ENCODE measurements around the gene ERGIC1. TPM values are rescaled to one million over a fixed set of nuclear protein-coding genes. Genes with fewer than 3 reads are reported as not detected.
"Not testable (repeated sequence)": the region's sequence is repeated elsewhere in the genome, so short reads cannot be mapped to it uniquely, and the experiment has no call there.

Gene ERGIC1
- total RNA-seq, 2 experiments from 2014 or later: 59.5 to 63.2 TPM

DNA sequence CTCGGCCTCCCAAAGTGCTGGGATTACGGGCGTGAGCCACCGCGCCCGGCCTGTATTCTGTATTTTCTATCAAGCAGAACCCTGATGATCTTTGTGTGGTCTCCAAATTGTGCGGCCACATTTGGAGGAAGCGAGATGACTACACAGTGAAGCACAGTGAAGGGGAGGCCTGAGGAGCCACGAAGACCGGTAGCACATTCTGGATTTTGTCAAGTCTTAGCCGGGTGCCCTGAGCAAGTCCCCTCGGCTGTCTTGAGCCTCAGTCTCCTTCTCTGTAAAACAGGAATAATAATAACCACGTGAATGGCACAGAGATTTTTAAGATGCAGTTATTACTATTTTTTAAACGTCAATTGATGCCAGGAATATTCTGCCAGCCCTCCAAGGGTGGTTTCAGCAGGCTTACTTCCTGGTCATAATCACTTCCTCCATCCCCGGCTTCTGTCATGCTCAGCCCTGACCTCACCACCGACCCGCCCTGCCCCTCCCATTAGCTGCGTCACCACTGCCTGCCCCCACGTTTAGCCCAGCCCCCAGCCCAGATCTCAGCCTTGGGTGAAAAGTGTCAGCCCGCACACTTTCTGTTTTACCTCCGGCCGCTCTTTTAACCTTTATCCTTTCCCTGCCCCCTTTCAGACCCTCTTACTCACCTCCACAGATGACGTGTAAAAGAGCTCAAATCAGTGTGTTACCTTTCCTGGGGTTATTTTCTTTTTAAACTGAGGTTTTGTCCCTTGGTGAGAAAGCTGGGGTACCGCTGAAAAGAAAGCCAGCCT is 27.0 kb upstream of the ERGIC1 start:
- POLR2A ChIA-PET: interaction anchor here (0.8 to 1.6 kb wide), 10 partner anchors 9 to 153 kb away, joined by 3 to 21 read pairs (median 6); partner anchors contain the start of gene DUSP1
- Mint-ChIP-seq H3K4me1 (peaks cover 12% of the 10 kb centered on the region), H3K4me3 (peak overlapping the region; percentile 73)

GRCh38 chr5:172807766-172808311 is 26.2 kb upstream of the ERGIC1 start:
- peaks cover 12% of the 10 kb centered on the region for H3K4me1 Mint-ChIP-seq
- H3K27me3 Mint-ChIP-seq: no peaks in the 10 kb centered on the region
- DNase-seq (no peak), ATAC-seq (ENCODE audit: low read depth) (no peak)
- H3K4me3 Mint-ChIP-seq: peak overlapping the region; percentile 73
- peak overlapping the region; percentile 84 for H3K27ac Mint-ChIP-seq
- no peaks in the 10 kb centered on the region for H3K9me3 Mint-ChIP-seq
- POLR2A ChIA-PET: interaction anchor here (0.8 to 1.6 kb wide), 10 partner anchors 10 to 152 kb away, joined by 3 to 21 read pairs (median 6); partner anchors contain the start of gene DUSP1
- no peaks in the 10 kb centered on the region for H3K36me3 Mint-ChIP-seq

More for the DNA sequence above, 27.0 kb upstream of the ERGIC1 start:
- Mint-ChIP-seq H3K36me3 (no peaks in the 10 kb centered on the region), H3K27me3 (no peaks in the 10 kb centered on the region), H3K9me3 (no peaks in the 10 kb centered on the region), H3K27ac (peak overlapping the region; percentile 84)
- DNase-seq (peak; percentile 81), ATAC-seq (ENCODE audit: low read depth) (peak; percentile 98)

GRCh38 chr5:172809774-172810173 is 24.3 kb upstream of the ERGIC1 start:
- Mint-ChIP-seq H3K27me3 (peaks cover 5% of the 10 kb centered on the region), H3K27ac (no peak overlapping the region), H3K36me3 (no peaks in the 10 kb centered on the region), H3K4me3 (no peak overlapping the region), H3K4me1 (peaks cover 12% of the 10 kb centered on the region), H3K9me3 (no peaks in the 10 kb centered on the region)
- POLR2A ChIA-PET: no interaction called here
- ATAC-seq (ENCODE audit: low read depth) (no peak), DNase-seq (no peak)

GRCh38 chr5:172810996-172811395 is 23.1 kb upstream of the ERGIC1 start:
- H3K27me3 Mint-ChIP-seq; POLR2A ChIA-PET; H3K27ac Mint-ChIP-seq; H3K4me3 Mint-ChIP-seq; ATAC-seq (ENCODE audit: low read depth); DNase-seq; H3K36me3 Mint-ChIP-seq; H3K9me3 Mint-ChIP-seq: not testable (repeated sequence)
- peaks cover 12% of the 10 kb centered on the region for H3K4me1 Mint-ChIP-seq

DNA sequence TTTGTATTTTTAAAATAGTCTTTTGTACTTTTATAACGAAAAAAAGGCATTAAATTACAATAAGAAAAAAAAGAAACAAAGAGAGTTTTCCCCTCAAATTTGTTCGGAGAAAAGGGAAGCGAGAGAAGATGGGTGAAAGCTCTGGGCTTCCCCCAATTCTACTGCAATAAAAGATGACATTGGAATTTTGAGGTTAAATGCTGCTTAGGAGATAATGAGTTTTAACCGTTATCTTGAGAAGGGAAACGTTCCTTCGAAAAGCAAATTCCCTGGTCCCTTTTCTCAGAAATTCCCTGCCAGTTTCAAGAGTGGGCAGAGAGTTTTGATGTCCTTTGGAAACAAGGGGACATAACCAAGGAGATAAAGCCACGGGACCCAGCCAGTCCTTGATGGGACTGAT is 18.4 kb upstream of the ERGIC1 start:
- no peak for DNase-seq
- Mint-ChIP-seq H3K27me3 (peaks cover 9% of the 10 kb centered on the region), H3K9me3 (no peaks in the 10 kb centered on the region), H3K4me3 (no peak overlapping the region), H3K4me1 (no peaks in the 10 kb centered on the region), H3K36me3 (no peaks in the 10 kb centered on the region), H3K27ac (no peak overlapping the region)
- no peak for ATAC-seq (ENCODE audit: low read depth)
- POLR2A ChIA-PET: no interaction called here

DNA sequence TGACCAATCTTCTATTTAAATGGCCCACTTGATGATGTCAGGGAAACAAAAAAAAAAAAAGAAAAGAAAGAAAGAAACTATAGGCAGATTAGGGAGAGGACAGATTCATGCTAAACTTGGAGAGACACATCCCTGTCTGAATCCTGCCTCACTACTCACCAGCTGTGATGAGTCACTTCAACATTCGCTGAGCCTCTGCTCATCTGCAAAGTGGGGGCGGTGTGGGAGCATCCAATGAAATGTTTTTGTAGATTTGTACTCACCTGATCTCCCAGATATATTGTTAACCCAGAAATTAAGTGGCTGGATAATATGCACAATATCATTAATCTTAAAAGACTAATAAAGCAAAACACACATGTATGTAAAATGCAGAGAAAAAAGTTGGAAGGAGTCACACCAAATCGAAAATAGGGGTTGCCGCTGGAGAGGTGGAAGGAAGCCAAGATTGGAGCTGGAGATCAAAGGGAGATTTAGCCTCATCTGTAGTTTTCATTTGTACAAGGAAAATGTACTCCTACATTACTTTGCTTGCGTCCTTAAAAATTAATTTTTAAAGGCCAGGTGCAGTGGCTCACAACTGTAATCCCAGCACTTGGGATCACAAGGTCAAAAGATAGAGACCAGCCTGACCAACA is 17.0 kb upstream of the ERGIC1 start:
- no peak for ATAC-seq (ENCODE audit: low read depth)
- Mint-ChIP-seq H3K9me3 (no peaks in the 10 kb centered on the region), H3K27me3 (peaks cover 9% of the 10 kb centered on the region), H3K36me3 (no peaks in the 10 kb centered on the region), H3K4me3 (no peak overlapping the region), H3K4me1 (no peaks in the 10 kb centered on the region), H3K27ac (no peak overlapping the region)
- DNase-seq: no peak
- POLR2A ChIA-PET: no interaction called here

- Mint-ChIP-seq H3K36me3 (no peaks in the 10 kb centered on the region), H3K27me3 (peaks cover 9% of the 10 kb centered on the region), H3K27ac (no peak overlapping the region), H3K9me3 (no peaks in the 10 kb centered on the region), H3K4me1 (no peaks in the 10 kb centered on the region), H3K4me3 (no peak overlapping the region)
- no peak for ATAC-seq (ENCODE audit: low read depth)
- POLR2A ChIA-PET: no interaction called here
- DNase-seq: no peak
Measured at GRCh38 chr5:172817664-172818063, 16.4 kb upstream of the ERGIC1 start.

GRCh38 chr5:172818081-172818480 is 16.0 kb upstream of the ERGIC1 start:
- Mint-ChIP-seq H3K27me3 (peaks cover 9% of the 10 kb centered on the region), H3K9me3 (no peaks in the 10 kb centered on the region), H3K4me3 (no peak overlapping the region), H3K4me1 (no peaks in the 10 kb centered on the region), H3K27ac (no peak overlapping the region), H3K36me3 (no peaks in the 10 kb centered on the region)
- ATAC-seq (ENCODE audit: low read depth) (no peak), DNase-seq (no peak)
- POLR2A ChIA-PET: no interaction called here

- H3K36me3 Mint-ChIP-seq: no peaks in the 10 kb centered on the region
- H3K4me3 Mint-ChIP-seq: no peak overlapping the region
- no peak for ATAC-seq (ENCODE audit: low read depth)
- DNase-seq: no peak
- H3K27me3 Mint-ChIP-seq: peaks cover 4% of the 10 kb centered on the region
- H3K4me1 Mint-ChIP-seq: no peaks in the 10 kb centered on the region
- H3K27ac Mint-ChIP-seq: no peak overlapping the region
- POLR2A ChIA-PET: no interaction called here
- H3K9me3 Mint-ChIP-seq: no peaks in the 10 kb centered on the region
Measured at GRCh38 chr5:172819569-172819968, 14.5 kb upstream of the ERGIC1 start.

- Mint-ChIP-seq H3K36me3 (no peaks in the 10 kb centered on the region), H3K27ac (no peak overlapping the region), H3K4me3 (no peak overlapping the region), H3K4me1 (no peaks in the 10 kb centered on the region), H3K9me3 (peaks cover 2% of the 10 kb centered on the region), H3K27me3 (peaks cover 1% of the 10 kb centered on the region)
- ATAC-seq (ENCODE audit: low read depth) (no peak), DNase-seq (no peak)
- POLR2A ChIA-PET: no interaction called here
Measured at GRCh38 chr5:172820046-172820767, 13.8 kb upstream of the ERGIC1 start.

GRCh38 chr5:172821340-172821985 is 12.6 kb upstream of the ERGIC1 start:
- DNase-seq: no peak
- Mint-ChIP-seq H3K4me3 (no peak overlapping the region), H3K36me3 (no peaks in the 10 kb centered on the region), H3K4me1 (no peaks in the 10 kb centered on the region), H3K27ac (no peak overlapping the region), H3K27me3 (no peaks in the 10 kb centered on the region), H3K9me3 (peaks cover 13% of the 10 kb centered on the region)
- ATAC-seq (ENCODE audit: low read depth): no peak
- POLR2A ChIA-PET: no interaction called here

DNA sequence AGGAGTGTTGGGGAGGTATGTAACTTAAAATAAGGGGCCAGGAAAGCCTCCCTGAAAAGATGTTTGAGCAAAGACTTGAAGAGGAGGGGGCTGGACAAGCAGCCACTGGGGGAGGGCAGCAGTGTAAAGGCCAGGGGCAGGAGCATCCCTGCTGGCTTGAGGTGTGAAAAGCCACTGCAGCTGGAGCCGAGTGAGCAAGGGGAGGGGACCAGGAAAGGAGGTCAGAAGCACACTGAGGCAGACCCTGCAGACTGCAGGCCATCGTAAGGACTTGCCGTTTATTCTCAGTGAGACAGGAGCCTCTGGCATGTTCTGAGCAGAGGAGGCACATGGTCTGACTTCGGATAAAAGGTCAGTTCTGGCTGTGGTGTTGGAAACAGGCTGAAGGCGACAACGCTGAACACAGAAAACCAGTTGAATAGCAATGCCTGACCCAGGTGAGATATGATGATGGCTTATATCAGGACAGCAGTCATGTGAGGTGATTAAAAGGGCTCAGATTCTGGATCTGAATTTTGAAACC is 10.2 kb upstream of the ERGIC1 start:
- H3K36me3 Mint-ChIP-seq: no peaks in the 10 kb centered on the region

More for the DNA sequence above, 10.2 kb upstream of the ERGIC1 start:
- Mint-ChIP-seq H3K27ac (no peak overlapping the region), H3K27me3 (no peaks in the 10 kb centered on the region), H3K4me1 (no peaks in the 10 kb centered on the region), H3K9me3 (peaks cover 13% of the 10 kb centered on the region), H3K4me3 (no peak overlapping the region)
- POLR2A ChIA-PET: no interaction called here
- DNase-seq: no peak
- ATAC-seq (ENCODE audit: low read depth): no peak

Measured in activated naive CD8-positive, alpha-beta T cell treated with anti-CD3 and anti-CD28 coated beads, Interleukin-2, amount 10 ng/mL, durations not matched to agents 7 days and 5 days (primary cell).